H1 (cell line): ENCODE results near the gene HYAL4. TPM values are rescaled to one million over a fixed set of nuclear protein-coding genes. Genes with fewer than 3 reads are reported as not detected.

ENCODE experiments used
- KDM5A ChIP-seq: fragments of 200-600 bp; IDR thresholded peaks from 2 replicates; pipeline ENCODE4 v1.7.1; 2012; ENCODE audit warnings: mild to moderate bottlenecking, low read length, inconsistent platforms, mixed read lengths
- MAFK ChIP-seq: IDR thresholded peaks from 2 replicates; pipeline ENCODE4 v1.6.1; 2012; ENCODE audit warnings: low read depth, mild to moderate bottlenecking, improper control_type of control experiment, low read length
- PHF8 ChIP-seq: fragments of 200-600 bp; sonication (generic); conservative IDR thresholded peaks from 2 replicates; pipeline ENCODE4 v1.7.1; 2012; ENCODE audit warnings: low read depth, mild to moderate bottlenecking, inconsistent platforms, low read length, moderate library complexity
- POLR2A ChIP-seq, 2 experiments: IDR thresholded peaks; 1 replicate in 1 of 2; 2 replicates in 1 of 2; pipeline ENCODE4 v1.6.1; 2011; ENCODE audit warnings: low read depth in 2 of 2, low read length in 2 of 2, mild to moderate bottlenecking in 2 of 2; ENCODE audit errors: control extremely low read depth in 1 of 2
- SP2 ChIP-seq: IDR thresholded peaks from 2 replicates; pipeline ENCODE4 v1.6.1; 2012; ENCODE audit warnings: mild to moderate bottlenecking, low read length, inconsistent platforms
- SP4 ChIP-seq: IDR thresholded peaks from 2 replicates; pipeline ENCODE4 v1.6.1; 2012; ENCODE audit warnings: low read length, inconsistent platforms
- TCF12 ChIP-seq: IDR thresholded peaks from 2 replicates; pipeline ENCODE4 v1.6.1; 2011; ENCODE audit warnings: low read depth, mild to moderate bottlenecking, low read length
- YY1 ChIP-seq: IDR thresholded peaks from 2 replicates; pipeline ENCODE4 v1.6.1; 2011; ENCODE audit warnings: low read depth, mild to moderate bottlenecking, low read length
- polyA plus RNA-seq, 7 experiments: library from polyadenylated mRNA; depleted of rRNA in 3 of 7; stranded (reverse) in 5 of 7; unstranded in 2 of 7; fragments of >200 nt in 5 of 7; fragments of 200-250 nt in 2 of 7; gene quantifications; 1 replicate in 5 of 7; 2 replicates in 1 of 7; 4 replicates in 1 of 7; pipeline versions ENCODE4 v1.2.1 to v1.2.3, GENCODE V29; 2011 to 2013; ENCODE audit warnings: missing spikeins in 2 of 7, mixed read lengths in 2 of 7
- total RNA-seq: library from RNA; stranded (reverse); fragmentation: NEBNext Ultra II Directional; extraction: Animal tissue kit (Norgen Biotek cat#: 25700); gene quantifications from 2 replicates; pipeline ENCODE4 v1.2.1, GENCODE V29; 2021
- TF ChIP-seq, protein P1 (sequence below): fragments of 300-600 bp; sonication (generic); IDR thresholded peaks from 2 replicates; pipeline ENCODE4 v1.7.1; 2012; ENCODE audit warnings: low read length, moderate library complexity, mild to moderate bottlenecking, inconsistent platforms; ENCODE audit not compliant: insufficient replicate concordance
- TF ChIP-seq, protein P2 (sequence below), 3 experiments: IDR thresholded peaks; 1 replicate in 2 of 3; 2 replicates in 1 of 3; pipeline versions ENCODE4 v1.5.1 to v1.6.1; 2011; ENCODE audit warnings: low read length in 3 of 3, mild to moderate bottlenecking in 3 of 3, inconsistent platforms in 2 of 3, low read depth in 1 of 3, moderate library complexity in 1 of 3; ENCODE audit not compliant: insufficient read depth in 1 of 3; ENCODE audit errors: control extremely low read depth in 1 of 3

The HYAL4 gene
- total and polyA plus RNA-seq, 2 of the 8 experiments (the other 6 are each of a cell fraction or from before 2014, with no cell fraction given), result not detected

DNA sequence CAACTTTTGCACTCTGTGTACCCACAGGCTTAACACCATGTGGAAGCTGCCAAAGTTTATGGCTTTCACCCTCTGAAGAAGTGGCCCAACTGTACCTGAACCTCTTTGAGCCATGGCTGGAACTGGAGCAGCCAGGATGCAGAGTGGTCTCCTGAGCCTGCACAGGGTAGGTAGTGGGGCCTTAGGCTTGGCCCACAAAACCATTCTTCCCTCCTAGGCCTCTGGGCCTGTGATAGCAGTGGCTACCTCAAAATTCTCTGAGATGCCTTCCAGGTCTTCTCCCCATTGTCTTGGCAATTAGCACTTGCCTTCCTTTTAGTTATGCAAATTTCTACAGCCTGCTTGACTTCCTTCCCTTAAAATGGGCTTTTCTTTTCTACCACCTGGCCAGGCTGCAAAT is 60.7 kb downstream of the HYAL4 start (continued):
- TF ChIP-seq, protein P1, sequence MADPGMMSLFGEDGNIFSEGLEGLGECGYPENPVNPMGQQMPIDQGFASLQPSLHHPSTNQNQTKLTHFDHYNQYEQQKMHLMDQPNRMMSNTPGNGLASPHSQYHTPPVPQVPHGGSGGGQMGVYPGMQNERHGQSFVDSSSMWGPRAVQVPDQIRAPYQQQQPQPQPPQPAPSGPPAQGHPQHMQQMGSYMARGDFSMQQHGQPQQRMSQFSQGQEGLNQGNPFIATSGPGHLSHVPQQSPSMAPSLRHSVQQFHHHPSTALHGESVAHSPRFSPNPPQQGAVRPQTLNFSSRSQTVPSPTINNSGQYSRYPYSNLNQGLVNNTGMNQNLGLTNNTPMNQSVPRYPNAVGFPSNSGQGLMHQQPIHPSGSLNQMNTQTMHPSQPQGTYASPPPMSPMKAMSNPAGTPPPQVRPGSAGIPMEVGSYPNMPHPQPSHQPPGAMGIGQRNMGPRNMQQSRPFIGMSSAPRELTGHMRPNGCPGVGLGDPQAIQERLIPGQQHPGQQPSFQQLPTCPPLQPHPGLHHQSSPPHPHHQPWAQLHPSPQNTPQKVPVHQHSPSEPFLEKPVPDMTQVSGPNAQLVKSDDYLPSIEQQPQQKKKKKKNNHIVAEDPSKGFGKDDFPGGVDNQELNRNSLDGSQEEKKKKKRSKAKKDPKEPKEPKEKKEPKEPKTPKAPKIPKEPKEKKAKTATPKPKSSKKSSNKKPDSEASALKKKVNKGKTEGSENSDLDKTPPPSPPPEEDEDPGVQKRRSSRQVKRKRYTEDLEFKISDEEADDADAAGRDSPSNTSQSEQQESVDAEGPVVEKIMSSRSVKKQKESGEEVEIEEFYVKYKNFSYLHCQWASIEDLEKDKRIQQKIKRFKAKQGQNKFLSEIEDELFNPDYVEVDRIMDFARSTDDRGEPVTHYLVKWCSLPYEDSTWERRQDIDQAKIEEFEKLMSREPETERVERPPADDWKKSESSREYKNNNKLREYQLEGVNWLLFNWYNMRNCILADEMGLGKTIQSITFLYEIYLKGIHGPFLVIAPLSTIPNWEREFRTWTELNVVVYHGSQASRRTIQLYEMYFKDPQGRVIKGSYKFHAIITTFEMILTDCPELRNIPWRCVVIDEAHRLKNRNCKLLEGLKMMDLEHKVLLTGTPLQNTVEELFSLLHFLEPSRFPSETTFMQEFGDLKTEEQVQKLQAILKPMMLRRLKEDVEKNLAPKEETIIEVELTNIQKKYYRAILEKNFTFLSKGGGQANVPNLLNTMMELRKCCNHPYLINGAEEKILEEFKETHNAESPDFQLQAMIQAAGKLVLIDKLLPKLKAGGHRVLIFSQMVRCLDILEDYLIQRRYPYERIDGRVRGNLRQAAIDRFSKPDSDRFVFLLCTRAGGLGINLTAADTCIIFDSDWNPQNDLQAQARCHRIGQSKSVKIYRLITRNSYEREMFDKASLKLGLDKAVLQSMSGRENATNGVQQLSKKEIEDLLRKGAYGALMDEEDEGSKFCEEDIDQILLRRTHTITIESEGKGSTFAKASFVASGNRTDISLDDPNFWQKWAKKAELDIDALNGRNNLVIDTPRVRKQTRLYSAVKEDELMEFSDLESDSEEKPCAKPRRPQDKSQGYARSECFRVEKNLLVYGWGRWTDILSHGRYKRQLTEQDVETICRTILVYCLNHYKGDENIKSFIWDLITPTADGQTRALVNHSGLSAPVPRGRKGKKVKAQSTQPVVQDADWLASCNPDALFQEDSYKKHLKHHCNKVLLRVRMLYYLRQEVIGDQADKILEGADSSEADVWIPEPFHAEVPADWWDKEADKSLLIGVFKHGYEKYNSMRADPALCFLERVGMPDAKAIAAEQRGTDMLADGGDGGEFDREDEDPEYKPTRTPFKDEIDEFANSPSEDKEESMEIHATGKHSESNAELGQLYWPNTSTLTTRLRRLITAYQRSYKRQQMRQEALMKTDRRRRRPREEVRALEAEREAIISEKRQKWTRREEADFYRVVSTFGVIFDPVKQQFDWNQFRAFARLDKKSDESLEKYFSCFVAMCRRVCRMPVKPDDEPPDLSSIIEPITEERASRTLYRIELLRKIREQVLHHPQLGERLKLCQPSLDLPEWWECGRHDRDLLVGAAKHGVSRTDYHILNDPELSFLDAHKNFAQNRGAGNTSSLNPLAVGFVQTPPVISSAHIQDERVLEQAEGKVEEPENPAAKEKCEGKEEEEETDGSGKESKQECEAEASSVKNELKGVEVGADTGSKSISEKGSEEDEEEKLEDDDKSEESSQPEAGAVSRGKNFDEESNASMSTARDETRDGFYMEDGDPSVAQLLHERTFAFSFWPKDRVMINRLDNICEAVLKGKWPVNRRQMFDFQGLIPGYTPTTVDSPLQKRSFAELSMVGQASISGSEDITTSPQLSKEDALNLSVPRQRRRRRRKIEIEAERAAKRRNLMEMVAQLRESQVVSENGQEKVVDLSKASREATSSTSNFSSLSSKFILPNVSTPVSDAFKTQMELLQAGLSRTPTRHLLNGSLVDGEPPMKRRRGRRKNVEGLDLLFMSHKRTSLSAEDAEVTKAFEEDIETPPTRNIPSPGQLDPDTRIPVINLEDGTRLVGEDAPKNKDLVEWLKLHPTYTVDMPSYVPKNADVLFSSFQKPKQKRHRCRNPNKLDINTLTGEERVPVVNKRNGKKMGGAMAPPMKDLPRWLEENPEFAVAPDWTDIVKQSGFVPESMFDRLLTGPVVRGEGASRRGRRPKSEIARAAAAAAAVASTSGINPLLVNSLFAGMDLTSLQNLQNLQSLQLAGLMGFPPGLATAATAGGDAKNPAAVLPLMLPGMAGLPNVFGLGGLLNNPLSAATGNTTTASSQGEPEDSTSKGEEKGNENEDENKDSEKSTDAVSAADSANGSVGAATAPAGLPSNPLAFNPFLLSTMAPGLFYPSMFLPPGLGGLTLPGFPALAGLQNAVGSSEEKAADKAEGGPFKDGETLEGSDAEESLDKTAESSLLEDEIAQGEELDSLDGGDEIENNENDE, result no peak
- no peak for TF ChIP-seq MAFK
- TF ChIP-seq POLR2A (IDR thresholded peaks at IDR 0.05; ENCODE audit: control extremely low read depth in 1 of 2, low read depth in 2 of 2, low read length in 2 of 2), result no peak
- no peak for TF ChIP-seq KDM5A
- TF ChIP-seq, protein P2, sequence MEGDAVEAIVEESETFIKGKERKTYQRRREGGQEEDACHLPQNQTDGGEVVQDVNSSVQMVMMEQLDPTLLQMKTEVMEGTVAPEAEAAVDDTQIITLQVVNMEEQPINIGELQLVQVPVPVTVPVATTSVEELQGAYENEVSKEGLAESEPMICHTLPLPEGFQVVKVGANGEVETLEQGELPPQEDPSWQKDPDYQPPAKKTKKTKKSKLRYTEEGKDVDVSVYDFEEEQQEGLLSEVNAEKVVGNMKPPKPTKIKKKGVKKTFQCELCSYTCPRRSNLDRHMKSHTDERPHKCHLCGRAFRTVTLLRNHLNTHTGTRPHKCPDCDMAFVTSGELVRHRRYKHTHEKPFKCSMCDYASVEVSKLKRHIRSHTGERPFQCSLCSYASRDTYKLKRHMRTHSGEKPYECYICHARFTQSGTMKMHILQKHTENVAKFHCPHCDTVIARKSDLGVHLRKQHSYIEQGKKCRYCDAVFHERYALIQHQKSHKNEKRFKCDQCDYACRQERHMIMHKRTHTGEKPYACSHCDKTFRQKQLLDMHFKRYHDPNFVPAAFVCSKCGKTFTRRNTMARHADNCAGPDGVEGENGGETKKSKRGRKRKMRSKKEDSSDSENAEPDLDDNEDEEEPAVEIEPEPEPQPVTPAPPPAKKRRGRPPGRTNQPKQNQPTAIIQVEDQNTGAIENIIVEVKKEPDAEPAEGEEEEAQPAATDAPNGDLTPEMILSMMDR (IDR thresholded peaks at IDR 0.05; ENCODE audit: control extremely low read depth in 1 of 3, insufficient read depth in 1 of 3, low read depth in 1 of 3, low read length in 3 of 3), result no peak
- no peak for TF ChIP-seq YY1
- TF ChIP-seq SP2, result no peak
- TF ChIP-seq TCF12, result no peak
- TF ChIP-seq SP4, result no peak
- no peak for TF ChIP-seq PHF8
